ENCODE data around the gene PAXX.

DNA sequence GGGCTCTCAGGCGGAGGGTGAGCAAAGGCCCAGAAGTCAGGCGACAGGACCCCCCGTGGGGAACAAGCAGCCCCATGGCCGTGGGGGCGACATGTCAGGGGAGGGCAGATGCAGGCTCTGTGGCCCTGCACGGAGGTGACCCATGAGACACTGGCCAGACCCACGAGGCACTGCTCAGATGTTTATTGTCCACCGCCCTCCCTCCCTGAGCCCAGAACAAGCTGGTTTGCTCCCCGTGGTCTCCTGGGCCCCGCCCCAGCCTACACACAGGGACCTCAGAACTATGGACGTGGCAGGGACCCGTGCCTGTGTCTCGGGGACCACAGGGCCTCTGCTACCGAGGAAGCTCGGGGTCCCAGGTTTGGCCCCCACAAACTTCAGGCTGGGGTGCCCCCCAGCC lies 37.8 kb downstream of the PAXX start:
- TF ChIP-seq, protein P1, sequence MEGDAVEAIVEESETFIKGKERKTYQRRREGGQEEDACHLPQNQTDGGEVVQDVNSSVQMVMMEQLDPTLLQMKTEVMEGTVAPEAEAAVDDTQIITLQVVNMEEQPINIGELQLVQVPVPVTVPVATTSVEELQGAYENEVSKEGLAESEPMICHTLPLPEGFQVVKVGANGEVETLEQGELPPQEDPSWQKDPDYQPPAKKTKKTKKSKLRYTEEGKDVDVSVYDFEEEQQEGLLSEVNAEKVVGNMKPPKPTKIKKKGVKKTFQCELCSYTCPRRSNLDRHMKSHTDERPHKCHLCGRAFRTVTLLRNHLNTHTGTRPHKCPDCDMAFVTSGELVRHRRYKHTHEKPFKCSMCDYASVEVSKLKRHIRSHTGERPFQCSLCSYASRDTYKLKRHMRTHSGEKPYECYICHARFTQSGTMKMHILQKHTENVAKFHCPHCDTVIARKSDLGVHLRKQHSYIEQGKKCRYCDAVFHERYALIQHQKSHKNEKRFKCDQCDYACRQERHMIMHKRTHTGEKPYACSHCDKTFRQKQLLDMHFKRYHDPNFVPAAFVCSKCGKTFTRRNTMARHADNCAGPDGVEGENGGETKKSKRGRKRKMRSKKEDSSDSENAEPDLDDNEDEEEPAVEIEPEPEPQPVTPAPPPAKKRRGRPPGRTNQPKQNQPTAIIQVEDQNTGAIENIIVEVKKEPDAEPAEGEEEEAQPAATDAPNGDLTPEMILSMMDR (IDR thresholded peaks at IDR 0.05; ENCODE audit: insufficient read depth, low read depth, low read length) = no peak
- no peak for TF ChIP-seq EZH2 (IDR thresholded peaks at IDR 0.05; ENCODE audit: insufficient read depth, low read length)

Measured in astrocyte (in vitro differentiated cells and primary cell).